Tibial artery (tissue), 4 donors: ENCODE data around the gene RAPGEF3.

ENCODE experiments used
- DNase-seq, 2 donors: peaks; one replicate each; pipeline ENCODE4 v3.0.0-alpha.2; 2019
- H3K27ac ChIP-seq, 2 donors: fragments of 200-600 bp; sonication (generic) in 1 of 2; 1 replicate in 1 of 2; 2 replicates in 1 of 2; pipeline ENCODE4 v1.5.1; 2018 to 2019; ENCODE audit warnings: mild to moderate bottlenecking in 1 of 2
- H3K27me3 ChIP-seq, 2 donors: fragments of 200-600 bp; sonication (generic) in 1 of 2; one replicate each; pipeline versions ENCODE4 v1.5.1 to v1.6.0; 2016 to 2019
- H3K36me3 ChIP-seq, 3 donors: fragments of 200-600 bp; sonication (generic) in 2 of 3; one replicate each; pipeline ENCODE4 v1.5.1; 2016 to 2019; ENCODE audit warnings: mild to moderate bottlenecking in 2 of 3
- H3K4me1 ChIP-seq, 4 donors: fragments of 200-600 bp; sonication (generic) in 2 of 4; 1 replicate in 3 of 4; 2 replicates in 1 of 4; pipeline ENCODE4 v1.5.1; 2016 to 2019
- H3K4me3 ChIP-seq, 2 donors: fragments of 200-600 bp; sonication (generic) in 1 of 2; 1 replicate in 1 of 2; 2 replicates in 1 of 2; pipeline ENCODE4 v1.5.1; 2018 to 2019; ENCODE audit warnings: mild to moderate bottlenecking in 2 of 2
- H3K9me3 ChIP-seq, 3 donors: fragments of 200-600 bp; sonication (generic) in 1 of 3; one replicate each; pipeline ENCODE4 v1.5.1; 2016 to 2019
- CTCF ChIP-seq, 2 experiments: fragments of 200-600 bp in 1 of 2; fragments of 450-650 bp in 1 of 2; IDR thresholded peaks; one replicate each; pipeline ENCODE4 v1.5.1; 2017 to 2019; ENCODE audit warnings: antibody characterized with exemption in 2 of 2, mild to moderate bottlenecking in 1 of 2, moderate library complexity in 1 of 2
- intact Hi-C: fragments of 100-400 bp; cut with DNase I; formaldehyde crosslinking; loops from one replicate; pipeline ENCODE4 v1.15.0; 2023; ENCODE audit warnings: low total_unique reads

RAPGEF3 gene

GRCh38 chr12:47777741-47778558, 19.3 kb upstream of the RAPGEF3 start:
- H3K27ac ChIP-seq = peak overlapping the region; percentile 55 to 87
- no peak overlapping the region for H3K4me3 ChIP-seq
- peak in 1 of 2 donors; percentile 64 for DNase-seq

GRCh38 chr12:47777151-47777550, 18.5 kb upstream of the RAPGEF3 start:
- Histone ChIP-seq H3K4me1 (peaks cover 0 to 72% (median 63%) of the 10 kb centered on the region in 4 donors), H3K27me3 (no peaks in the 10 kb centered on the region), H3K36me3 (peaks cover 0 to 16% (median 13%) of the 10 kb centered on the region in 3 donors), H3K27ac (peak overlapping the region; percentile 55 to 87), H3K9me3 (no peaks in the 10 kb centered on the region), H3K4me3 (no peak overlapping the region)
- intact Hi-C loops = loop anchor here (5.0 kb wide), 1 partner anchor 35 kb away; no protein-coding TSS in a partner anchor
- no peak for DNase-seq
- no peak for TF ChIP-seq CTCF (IDR thresholded peaks at IDR 0.05)

More at GRCh38 chr12:47777741-47778558, 19.3 kb upstream of the RAPGEF3 start:
- intact Hi-C loops = loop anchor here (2.0 to 5.0 kb wide), 2 partner anchors 36 to 61 kb away; no protein-coding TSS in a partner anchor
- peaks cover 3 to 24% (median 21%) of the 10 kb centered on the region in 3 donors for H3K36me3 ChIP-seq
- no peaks in the 10 kb centered on the region for H3K27me3 ChIP-seq
- H3K9me3 ChIP-seq = no peaks in the 10 kb centered on the region
- TF ChIP-seq CTCF (IDR thresholded peaks at IDR 0.05) = no peak
- peaks cover 0 to 65% (median 60%) of the 10 kb centered on the region in 4 donors for H3K4me1 ChIP-seq

- no peak for DNase-seq
- peak overlapping the region; percentile 55 to 87 for H3K27ac ChIP-seq
- intact Hi-C loops = loop anchor here (5.0 kb wide), 1 partner anchor 34 kb away; no protein-coding TSS in a partner anchor
- H3K27me3 ChIP-seq = no peaks in the 10 kb centered on the region
- no peak for TF ChIP-seq CTCF (IDR thresholded peaks at IDR 0.05)
- no peak overlapping the region for H3K4me3 ChIP-seq
- H3K4me1 ChIP-seq = peaks cover 0 to 72% (median 63%) of the 10 kb centered on the region in 4 donors
- H3K9me3 ChIP-seq = no peaks in the 10 kb centered on the region
- H3K36me3 ChIP-seq = peaks cover 0 to 11% (median 8%) of the 10 kb centered on the region in 3 donors
Observed at GRCh38 chr12:47776471-47777143, 17.9 kb upstream of the RAPGEF3 start.

- Histone ChIP-seq H3K9me3 (no peaks in the 10 kb centered on the region), H3K4me1 (peaks cover 0 to 73% (median 65%) of the 10 kb centered on the region in 4 donors), H3K27me3 (no peaks in the 10 kb centered on the region), H3K36me3 (no peaks in the 10 kb centered on the region), H3K27ac (peak overlapping the region; percentile 55 to 87), H3K4me3 (no peak overlapping the region)
- intact Hi-C loops = loop anchor here (5.0 kb wide), 1 partner anchor 33 kb away; no protein-coding TSS in a partner anchor
- no peak for DNase-seq
- TF ChIP-seq CTCF (IDR thresholded peaks at IDR 0.05) = no peak
Observed at GRCh38 chr12:47775100-47775911, 16.6 kb upstream of the RAPGEF3 start.

GRCh38 chr12:47774663-47775062, 16.0 kb upstream of the RAPGEF3 start:
- H3K27me3 ChIP-seq = no peaks in the 10 kb centered on the region
- intact Hi-C loops = loop anchor here (5.0 kb wide), 2 partner anchors 32 to 57 kb away; no protein-coding TSS in a partner anchor
- no peaks in the 10 kb centered on the region for H3K9me3 ChIP-seq
- H3K4me3 ChIP-seq = no peak overlapping the region
- no peak for TF ChIP-seq CTCF (IDR thresholded peaks at IDR 0.05)
- peak overlapping the region; percentile 55 to 87 for H3K27ac ChIP-seq
- peaks cover 0 to 77% (median 66%) of the 10 kb centered on the region in 4 donors for H3K4me1 ChIP-seq
- DNase-seq = no peak
- no peaks in the 10 kb centered on the region for H3K36me3 ChIP-seq
